ENCODE measurements around the gene CDH15.

Gene CDH15

DNA sequence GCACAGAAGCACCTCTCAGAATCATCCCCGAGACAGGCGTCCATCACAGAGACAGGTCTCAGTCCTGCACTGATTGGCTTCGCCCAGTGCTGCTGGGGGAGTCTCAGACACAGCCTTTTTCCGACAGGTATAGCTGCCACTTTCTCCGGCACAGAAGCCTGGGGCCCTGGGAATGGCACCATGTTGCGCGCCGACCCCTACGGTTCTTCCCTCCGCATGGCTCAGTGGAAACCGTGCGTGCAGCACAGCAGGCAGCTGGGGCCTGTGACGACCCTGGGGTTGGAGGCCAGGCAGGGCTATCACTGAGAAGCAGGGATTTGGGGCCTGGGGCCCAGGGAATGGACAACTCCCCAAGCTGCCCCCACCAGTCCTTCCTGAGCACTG, 29.7 kb upstream of the CDH15 start:
- DNase-seq: no peak

DNA sequence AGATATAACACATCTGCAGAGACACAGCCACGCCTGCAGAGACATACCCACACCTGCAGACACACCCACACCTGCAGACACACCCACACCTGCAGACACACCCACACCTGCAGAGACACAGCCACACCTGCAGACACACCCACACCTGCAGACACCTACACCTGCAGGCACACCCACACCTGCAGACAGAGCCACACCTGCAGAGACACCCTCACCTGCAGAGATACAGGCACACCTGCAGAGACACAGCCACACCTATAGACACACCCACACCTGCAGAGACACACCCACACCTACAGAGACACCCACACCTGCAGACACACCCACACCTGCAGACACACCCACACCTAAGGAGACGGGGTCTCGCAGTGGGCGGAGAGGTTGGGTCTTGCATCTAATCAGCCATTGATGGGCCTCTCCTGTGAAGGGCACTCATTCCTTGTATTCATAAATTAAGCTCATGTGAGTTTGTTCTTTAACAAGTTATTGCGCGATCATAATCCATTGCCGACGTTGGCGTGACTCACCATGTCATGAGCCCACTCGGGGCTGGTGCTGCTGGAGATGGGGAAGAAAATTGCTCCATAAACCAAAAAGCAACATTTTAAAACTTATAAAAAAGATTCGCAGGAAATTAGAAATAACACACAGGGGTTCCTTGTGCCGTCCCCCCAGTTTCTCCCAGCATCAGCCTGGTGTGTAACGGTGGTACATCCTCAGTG, 28.9 kb upstream of the CDH15 start:
- DNase-seq: no peak

DNA sequence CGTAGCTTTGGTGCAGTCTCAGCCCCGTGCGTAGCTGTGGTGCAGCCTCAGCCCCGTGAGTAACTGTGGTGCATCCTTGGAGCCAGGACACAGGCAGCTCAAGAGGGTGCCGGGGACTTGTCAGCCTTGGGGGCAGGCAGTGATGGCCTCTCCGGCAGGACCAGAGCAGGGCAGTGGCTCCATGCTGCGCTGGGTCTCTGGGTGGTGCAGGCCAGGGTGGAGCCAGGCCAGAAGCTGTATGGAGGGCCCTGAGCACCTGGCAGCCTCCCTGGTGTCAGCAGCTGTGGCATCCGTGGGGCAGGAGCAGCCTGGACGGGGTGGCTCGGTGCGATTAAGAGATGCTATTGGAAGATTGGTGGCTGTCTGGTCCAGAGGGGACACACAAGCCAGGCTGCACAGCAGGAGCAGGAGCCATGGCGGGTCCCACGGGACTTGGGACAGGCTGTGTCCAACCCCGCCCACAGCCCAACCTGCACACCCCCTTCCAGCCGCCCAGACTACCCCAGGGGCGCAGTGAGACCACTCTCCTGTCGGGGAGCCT, 28.3 kb upstream of the CDH15 start:
- no peak for DNase-seq

DNA sequence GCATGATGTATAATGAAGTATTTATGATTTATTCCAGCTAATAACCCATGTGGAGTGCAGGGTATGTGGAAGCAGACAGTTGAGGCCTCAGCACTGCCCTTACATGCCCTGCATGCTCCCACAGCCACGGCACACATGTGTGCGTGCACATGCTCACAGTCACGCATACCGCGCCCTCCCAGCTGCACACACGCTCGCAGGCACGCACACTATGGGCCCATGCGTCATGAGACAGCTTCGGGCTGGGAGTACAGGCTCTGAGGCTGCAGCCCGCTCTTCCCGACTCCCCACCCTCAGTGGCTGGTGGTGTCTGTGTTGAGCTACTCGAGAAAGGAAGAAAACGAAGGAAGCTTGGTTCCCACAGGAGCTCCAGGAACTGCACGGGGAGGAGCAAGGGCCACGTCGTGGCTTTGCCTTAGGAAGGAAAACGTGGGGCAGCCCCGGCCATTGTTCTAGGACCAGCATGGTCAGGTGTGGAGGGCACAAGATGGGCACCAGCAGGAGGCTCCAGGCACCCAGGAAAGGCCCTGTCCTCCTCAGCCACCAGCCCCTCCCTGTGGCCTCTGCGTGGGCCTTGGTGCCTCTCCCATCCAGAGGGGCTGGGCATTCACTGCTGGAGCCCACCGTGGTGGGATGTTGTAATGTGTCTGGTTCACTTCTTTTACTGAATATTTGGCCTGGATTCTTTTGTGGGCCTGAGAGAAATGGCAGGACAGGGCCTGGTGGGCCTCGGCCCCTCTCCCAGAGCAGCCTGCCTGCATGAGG, 27.5 kb upstream of the CDH15 start:
- no peak for DNase-seq

DNA sequence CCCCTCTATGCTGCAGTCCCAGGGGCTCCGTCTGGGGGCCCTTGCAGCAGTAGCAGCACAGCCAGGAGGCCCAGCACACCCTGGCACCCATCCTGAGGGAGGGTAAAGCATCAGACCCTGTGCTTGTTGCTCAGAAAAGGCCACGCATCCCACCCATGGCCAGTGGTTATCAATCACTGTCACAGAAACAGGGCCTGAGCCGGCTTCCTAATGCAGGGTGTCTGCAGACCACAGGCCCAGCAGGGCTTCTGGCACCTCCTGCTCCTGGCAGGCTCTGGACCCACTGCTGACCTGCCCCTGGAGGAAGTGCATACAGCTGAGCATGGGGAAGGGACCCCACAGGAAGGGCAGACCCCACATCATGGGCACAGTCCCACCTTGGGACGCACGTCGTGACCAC, 26.9 kb upstream of the CDH15 start:
- DNase-seq: no peak

DNA sequence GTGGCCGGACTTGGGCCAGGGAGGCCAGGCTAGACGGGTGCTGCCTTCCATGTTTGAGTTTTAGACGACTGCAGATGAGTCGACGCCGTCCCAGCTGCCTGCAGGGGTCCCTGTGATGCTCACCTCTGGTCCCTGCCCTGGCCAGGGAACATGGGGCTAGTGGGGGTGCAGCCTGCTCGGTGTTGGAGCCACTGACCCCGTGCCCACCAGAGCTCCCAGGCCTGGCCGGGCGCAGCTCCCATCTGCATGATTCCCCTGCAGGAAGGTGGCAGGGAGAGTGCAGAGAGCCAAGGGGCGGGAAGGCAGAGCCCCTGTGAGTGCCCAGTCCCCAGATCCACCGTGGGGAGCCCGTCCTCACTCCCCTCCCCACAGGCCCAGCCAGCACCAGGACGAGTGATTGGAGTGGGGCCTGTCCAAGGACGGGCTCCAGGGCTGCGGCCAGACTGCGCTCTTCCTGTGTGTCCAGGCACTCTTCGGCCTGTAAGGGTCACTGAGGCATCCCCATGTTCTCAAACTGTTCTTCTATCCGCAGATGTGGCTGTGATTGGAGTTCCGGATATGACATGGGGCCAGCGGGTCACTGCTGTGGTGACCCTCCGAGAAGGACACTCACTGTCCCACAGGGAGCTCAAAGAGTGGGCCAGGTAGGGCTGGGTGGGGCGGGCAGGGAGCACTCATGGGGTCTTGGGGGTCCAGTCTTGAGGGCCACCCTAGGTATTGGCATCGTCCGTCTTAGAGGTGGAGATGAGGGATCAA, 26.0 kb upstream of the CDH15 start:
- DNase-seq: no peak

DNA sequence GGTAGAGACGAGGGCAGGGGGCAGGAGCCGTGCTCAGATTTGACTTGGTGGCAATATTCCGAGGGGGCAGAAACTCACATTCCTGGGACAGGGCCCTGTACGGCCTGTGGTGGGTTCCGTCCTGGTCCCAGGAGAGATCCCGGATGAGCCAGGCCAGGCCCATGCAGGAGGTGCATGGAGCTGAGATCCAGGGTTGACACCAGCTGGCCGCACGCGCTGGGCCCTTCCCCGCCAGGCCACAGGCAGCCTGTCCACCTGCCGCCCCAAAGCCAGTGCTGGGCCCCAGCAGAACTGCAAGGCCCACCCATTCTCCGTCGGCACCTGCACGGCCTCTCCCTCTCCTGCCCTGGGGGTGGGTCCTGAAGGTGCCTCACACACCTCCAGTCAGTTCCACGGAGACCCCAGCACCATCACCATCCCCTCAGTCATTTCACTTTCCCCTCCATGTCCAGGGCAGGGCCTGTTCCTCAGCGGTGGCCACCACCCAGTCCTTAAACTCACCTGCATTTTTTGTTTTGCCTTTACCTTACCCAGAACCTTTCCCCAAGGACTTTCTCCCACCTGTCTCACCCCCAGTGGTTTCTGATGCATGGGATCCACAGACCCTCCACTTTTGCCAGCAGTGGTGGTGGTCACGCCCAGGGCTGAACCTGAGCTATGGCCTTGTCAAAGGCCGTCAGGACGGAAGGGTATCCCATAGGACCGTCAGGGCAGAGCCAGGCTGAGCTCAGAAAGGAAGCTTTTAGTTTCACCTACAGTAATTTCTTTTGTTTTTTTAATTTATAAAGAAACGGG, 25.1 kb upstream of the CDH15 start:
- DNase-seq: no peak

DNA sequence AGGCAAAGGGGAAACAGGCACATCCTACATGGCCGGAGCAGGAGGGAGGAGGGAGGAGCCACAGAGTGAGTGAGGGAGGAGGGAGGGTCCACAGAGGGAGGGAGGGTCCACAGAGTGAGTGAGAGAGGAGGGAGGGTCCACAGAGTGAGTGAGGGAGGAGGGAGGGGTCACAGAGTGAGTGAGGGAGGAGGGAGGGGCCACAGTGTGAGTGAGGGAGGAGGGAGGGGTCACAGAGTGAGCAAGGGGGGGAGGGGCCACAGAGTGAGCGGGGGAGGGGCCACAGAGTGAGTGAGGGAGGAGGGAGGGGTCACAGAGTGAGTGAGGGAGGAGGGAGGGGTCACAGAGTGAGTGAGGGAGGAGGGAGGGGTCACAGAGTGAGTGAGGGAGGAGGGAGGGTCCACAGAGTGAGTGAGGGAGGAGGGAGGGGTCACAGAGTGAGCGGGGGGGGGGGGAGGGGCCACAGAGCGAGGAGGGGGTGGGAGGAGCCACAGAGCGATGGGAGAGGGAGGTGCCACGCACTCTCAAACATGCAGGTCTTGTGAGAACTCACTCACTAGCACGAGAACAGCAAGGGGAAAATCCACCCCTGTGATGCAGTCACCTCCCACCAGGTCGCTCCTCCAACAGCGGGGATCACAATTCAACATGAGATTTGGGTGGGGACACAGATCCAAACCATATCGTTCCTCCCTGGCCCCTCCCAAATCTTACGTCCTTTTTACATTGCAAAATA, 24.3 kb upstream of the CDH15 start:
- DNase-seq: no peak

DNA sequence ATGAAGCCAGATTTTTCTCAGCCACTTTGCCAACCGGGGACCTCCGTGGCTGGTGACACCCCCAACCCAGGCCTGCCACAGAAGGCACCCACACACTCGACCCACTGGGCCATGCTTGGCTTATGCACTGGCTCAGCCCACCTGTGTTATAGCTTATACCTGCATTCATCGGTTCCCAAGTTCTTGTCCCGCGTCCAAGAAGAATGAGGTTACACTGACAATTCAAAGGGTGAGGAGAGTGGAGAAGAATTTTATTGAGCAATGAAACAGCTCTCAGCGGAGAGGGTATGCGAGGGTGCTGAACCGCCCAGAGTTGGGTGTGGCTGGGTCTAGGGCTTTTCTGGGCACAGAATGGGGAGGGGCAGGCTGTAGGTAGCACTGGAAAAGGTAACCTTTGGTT, 22.2 kb upstream of the CDH15 start:
- no peak for DNase-seq

DNA sequence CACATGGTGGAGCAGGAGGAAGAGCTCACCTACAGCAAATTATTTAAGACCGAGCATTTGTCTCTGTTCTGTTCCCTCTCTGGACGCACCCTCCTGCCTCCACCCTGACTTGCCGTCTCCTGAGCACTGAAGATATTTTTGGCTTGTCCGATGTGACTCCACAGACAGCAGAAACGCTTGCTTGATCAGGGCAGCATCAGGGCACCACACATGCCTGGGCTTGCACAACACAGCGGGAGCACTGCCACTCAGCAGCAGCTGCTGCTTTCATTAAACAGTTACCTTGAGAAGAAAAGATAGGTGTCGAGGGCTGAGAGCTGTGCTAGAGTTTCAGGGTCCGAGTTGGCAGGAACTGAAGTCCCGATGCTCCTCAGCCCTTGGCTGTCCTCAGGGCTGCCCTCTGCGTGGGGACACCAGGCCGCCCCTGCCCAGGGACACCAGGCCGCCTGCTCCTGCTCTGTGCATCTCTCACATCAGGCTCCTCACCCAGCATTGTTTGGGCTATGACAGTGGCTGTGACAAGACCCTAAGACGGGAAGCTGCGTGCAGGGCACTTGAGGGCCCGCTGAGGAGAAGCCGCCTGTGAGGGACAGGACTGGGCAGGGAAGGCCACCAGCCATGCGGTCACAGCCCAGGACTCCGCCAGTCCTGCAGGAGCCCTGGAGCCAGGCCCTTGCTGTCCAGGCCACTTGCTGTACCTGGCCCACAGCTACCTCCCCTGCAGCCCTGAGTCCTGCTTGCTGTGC, 21.3 kb upstream of the CDH15 start:
- no peak for DNase-seq

DNA sequence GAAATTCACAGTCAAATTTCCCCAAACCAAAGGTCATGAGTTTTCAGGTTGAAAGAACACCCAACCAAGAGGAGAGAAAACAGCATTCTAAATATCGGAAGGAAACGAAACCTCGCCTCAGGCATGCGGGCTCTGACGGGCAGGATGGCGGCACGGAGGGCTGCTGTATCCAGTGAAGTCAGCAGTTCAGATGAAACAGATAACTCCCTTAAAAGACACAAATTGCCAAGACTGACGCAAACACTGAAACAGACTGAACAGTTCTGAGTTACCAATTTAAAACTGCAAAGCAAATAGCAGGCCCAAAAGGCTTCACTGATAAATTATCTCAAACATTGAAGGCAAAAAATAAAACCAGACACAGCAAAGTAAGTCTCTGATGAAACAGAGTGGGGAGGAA, 20.6 kb upstream of the CDH15 start:
- DNase-seq: no peak

DNA sequence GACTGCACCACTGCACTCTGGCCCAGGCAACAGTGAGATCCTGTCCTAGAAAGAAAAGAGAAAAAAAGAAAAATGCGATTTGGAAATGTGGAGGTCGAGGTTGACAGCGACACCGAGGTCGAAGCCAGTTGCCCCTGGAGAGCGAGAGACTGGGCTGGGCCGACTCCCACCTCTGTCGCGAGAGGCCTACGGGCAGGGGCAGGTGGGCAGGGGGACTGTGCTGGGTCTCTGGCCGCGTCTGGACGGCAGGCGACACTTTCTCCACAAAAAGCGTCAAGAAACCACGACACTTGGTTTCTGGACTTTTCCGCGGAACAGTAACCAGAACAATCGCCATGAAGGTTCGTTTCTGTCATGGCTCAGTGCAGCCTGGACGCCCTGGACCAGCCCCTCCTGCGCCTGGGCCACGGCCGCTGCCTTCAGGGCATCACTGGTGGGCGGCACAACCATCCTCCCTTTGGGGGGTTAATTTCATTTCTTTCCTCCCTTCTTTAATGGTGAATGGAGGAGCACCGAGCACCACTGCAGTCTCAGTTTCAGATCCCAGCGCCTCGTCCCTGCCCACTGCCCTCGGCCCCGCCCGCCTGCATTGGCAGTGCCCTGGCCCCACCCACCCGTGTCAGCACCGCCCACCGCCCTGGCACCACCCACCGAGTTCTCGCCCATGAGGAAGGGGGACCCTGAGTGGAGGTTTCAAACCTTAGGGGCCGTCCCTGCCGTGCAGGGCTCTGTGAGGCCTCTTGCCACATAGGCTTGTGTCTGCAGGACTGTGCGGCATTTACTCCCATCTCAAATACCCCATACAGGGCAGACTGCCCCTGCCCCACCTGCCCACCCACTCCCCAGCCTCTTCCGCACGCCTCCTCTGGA, 18.5 kb upstream of the CDH15 start:
- no peak for DNase-seq

DNA sequence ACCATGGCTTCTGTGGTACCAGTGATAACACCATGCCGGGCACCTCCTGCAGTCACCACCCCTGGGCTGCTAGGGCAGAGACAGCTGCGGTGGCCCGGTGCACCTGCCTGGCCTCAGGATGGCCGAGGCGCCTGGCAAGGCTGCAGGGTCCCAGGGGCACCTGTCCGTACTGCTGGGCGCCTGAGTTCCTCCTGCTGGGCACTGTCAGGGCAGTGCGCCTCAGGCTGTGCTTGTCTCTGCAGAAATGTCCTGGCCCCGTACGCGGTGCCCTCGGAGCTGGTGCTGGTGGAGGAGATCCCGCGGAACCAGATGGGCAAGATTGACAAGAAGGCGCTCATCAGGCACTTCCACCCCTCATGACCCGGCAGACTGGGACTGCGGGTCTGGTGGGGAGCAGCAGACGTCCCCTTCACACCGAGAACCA, 17.7 kb upstream of the CDH15 start:
- DNase-seq: no peak

DNA sequence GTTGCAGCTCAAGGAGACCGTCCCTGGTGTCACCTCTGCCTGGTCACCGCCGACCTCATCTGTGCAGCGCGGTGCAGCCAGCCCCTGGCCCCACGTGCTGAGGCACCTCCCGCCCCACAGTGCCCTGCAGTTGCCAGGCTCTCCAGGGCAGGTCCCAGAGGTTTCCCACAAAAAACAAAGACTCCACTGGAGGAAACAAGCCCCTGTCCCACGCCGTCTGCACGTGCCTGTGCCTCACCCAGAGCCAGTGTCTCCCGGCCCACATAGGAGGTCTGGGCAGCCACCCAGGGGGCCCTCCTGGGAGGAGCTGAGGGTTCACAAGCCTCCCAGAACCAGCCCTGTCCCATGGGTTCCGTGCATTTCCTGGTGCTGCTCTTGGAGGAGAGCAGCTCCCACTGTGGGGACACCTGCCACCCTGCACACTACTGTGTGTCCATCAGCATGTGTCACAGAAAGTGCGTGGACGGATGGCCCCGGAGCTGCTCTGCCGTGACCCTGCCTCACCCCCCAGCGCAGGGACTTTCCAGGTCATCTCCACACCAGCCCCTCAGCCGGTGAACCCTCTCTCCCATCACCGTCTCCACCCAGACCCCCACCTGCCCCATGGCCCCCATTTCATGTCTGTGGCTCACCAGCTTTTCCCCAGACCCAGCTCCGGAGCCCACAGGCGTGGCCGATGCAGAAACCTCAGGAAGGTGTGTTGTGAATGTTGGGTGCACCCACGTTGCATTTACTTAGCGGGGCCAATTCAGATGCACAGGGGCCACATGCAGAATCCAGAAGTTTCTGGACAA, 17.0 kb upstream of the CDH15 start:
- DNase-seq: no peak

DNA sequence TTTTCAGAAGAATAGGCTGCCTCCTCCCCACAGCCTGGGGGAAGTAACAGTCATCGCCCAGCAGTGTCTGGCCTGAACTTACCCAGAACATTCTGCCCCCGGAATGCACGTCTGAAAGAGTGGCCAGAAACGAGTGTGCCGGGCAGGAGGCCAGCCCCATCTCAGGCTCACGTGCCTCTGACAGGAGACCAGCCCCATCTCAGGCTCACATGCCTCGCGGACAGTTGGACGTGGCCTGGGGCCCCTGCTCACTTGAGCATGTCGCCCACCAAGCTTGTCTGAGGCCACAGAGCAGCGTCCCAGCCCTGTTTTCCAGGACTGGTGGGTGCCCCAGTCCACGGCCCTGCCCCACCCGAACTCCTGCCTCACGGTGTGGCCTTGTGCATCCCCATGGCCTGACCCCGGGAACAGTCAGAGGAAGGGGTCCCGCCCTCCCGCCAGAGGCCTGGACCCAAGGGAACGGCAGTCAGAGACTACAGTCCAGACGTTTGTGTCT, 16.3 kb upstream of the CDH15 start:
- DNase-seq: no peak

DNA sequence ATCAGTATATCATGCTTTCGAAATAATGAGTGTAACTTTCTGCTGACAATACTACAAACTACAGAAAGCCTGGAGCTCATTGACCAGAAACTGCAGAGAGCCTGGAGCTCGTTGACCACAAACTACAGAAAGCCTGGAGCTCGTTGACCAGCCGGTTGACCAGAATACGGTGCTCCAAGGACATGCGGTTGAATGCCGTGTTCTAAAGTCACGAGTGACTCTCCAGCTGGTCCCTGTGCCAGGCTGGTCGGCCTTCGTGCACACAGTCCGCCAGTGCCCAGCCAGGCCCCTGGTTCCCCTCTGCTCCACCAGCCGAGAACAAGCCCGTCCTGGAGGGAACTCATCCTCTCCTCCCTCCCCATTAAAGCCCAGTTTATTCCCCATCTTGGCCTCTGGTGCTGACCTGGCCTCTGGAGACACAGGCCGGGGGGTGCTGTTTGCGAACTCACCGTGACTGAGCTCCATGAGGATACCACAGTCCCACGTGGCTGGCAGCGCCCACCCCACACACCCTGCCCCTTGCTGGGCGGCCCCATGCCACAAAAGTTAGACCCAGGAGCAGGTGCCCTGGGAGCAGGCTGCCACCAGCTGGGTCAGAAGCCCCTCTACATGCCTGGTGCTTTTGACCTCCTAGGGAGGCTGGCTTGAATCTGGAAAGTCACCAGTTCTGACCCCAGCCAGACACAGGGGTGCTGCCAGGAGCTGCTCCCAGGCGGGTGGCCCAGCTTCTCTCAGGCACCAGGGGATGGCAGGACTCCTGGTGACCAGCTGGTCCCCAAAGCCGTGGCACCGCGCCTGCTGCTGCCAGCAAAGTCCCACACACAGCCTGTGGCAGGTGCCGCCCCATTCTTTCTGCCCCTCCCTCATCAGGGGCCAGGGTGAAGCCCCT, 15.5 kb upstream of the CDH15 start:
- DNase-seq: no peak

DNA sequence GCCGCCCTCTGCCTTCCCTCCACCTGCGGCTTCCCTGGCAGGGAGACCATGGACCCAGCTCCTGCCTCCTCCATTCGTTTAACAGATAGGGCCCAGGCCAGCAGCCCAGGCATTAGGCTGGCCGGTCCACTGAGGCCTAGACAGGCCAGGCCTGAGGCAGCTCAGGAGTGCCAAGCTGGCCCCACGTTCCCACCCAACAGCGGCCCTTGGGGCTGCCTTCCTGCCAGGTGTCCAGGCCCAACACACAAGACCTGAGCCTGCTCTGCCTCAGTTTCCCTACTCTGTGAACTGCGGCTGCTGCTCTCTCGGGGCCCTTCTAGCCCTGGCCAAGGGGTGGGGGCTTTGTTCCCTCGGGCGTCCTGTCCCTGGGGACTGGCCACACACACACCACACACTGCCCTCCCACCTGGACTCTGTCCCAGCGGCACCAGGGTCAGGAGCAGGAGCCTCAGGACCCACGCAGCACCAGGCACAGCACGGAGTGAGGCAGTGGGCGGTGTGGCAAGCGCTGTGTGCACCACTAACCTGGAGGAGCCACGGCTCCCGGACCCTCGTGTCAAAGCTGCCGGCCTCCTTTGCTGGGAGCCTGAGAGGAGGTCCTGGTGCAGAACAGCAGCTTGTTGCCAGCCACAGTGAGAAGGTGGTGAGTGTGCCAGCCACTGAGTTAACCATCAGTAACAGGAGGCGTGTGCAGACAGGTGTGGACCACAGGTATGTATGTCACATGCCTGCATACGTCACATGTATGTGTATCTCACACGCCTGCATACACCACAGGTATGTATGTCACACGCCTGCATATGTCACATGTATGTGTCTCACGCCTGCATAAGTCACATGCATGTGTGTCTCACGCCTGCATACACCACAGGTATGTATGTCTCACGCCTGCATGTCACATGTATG, 14.6 kb upstream of the CDH15 start:
- DNase-seq: no peak

All from activated CD4-positive, alpha-beta T cell treated with anti-CD3 and anti-CD28 coated beads for 4 hours (primary cell).